Liver (tissue), 3 donors: ENCODE data around the gene CREB5.

Experiments
- CTCF ChIP-seq: fragments of 150-350 bp; IDR thresholded peaks from 2 replicates; pipeline ENCODE4 v1.5.1; 2017; ENCODE audit warnings: improper control_type of control experiment, low read depth, low read length; ENCODE audit not compliant: missing input control
- EGR1 ChIP-seq, 2 donors: IDR thresholded peaks; 2 replicates each; pipeline ENCODE4 v1.6.1; 2016 to 2018; ENCODE audit warnings: antibody characterized with exemption in 2 of 2, low read depth in 2 of 2
- FOXA1 ChIP-seq: IDR thresholded peaks from 2 replicates; pipeline ENCODE4 v1.6.1; 2016; ENCODE audit warnings: antibody characterized with exemption
- GABPA ChIP-seq, 2 donors: IDR thresholded peaks in 1 of 2; conservative IDR thresholded peaks in 1 of 2; 2 replicates each; pipeline ENCODE4 v1.6.1; 2016; ENCODE audit warnings: antibody characterized with exemption in 2 of 2, mild to moderate bottlenecking in 1 of 2, moderate library complexity in 1 of 2
- HNF4A ChIP-seq, 2 donors: conservative IDR thresholded peaks; 2 replicates each; pipeline ENCODE4 v1.6.1; 2016; ENCODE audit warnings: antibody characterized with exemption in 2 of 2, mild to moderate bottlenecking in 2 of 2
- HNF4G ChIP-seq: IDR thresholded peaks from 2 replicates; pipeline ENCODE4 v1.6.1; 2016; ENCODE audit warnings: antibody characterized with exemption
- JUND ChIP-seq, 2 donors: IDR thresholded peaks; 2 replicates each; pipeline ENCODE4 v1.6.1; 2016; ENCODE audit warnings: antibody characterized with exemption in 2 of 2
- RAD21 ChIP-seq, 2 donors: IDR thresholded peaks; 2 replicates each; pipeline ENCODE4 v1.6.1; 2016; ENCODE audit warnings: antibody characterized with exemption in 2 of 2, mild to moderate bottlenecking in 2 of 2
- RXRA ChIP-seq, 2 donors: IDR thresholded peaks; 2 replicates each; pipeline ENCODE4 v1.6.1; 2017 to 2018; ENCODE audit warnings: antibody characterized with exemption in 2 of 2, mild to moderate bottlenecking in 1 of 2
- SP1 ChIP-seq: IDR thresholded peaks from 2 replicates; pipeline ENCODE4 v1.6.1; 2018; ENCODE audit warnings: antibody characterized with exemption, mild to moderate bottlenecking
- YY1 ChIP-seq: IDR thresholded peaks from 2 replicates; pipeline ENCODE4 v1.6.1; 2016; ENCODE audit warnings: antibody characterized with exemption, mild to moderate bottlenecking
- ZBTB33 ChIP-seq: IDR thresholded peaks from 2 replicates; pipeline ENCODE4 v1.6.1; 2016; ENCODE audit warnings: antibody characterized with exemption
- TF ChIP-seq, protein P1 (sequence below): IDR thresholded peaks from 2 replicates; pipeline ENCODE4 v1.6.1; 2016; ENCODE audit warnings: antibody characterized with exemption, mild to moderate bottlenecking
- TF ChIP-seq, protein P2 (sequence below): IDR thresholded peaks from 2 replicates; pipeline ENCODE4 v1.6.1; 2016; ENCODE audit warnings: antibody characterized with exemption
- donor health status: healthy.
- donor health status: healthy.

DNA sequence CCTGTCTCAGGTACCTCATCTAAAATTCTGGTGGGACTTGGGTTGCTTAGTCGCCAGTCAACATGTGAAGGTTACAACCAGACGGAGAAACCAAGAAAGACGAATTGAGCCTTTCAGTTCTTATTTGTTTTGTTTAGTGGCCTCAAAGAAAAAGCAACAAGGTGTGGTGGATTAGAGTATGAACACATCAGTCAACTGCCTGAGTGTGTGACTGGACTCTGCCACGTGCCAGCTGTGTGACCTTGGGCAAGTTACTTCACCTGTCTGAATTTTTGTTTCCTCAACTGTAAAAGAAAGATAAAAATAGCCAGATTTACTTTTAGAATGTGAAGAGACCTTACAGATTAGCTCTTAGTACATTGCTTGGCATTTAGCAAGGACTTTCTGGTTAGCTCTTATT, 259.2 kb downstream of the CREB5 start:
- TF ChIP-seq CTCF (no peak), HNF4G (no peak), SP1 (no peak), YY1 (no peak), EGR1 (IDR thresholded peaks at IDR 0.05; ENCODE audit: low read depth in 2 of 2) (no peak), FOXA1 (no peak), HNF4A (conservative IDR thresholded peaks at IDR 0.05) (no peak), RAD21 (IDR thresholded peaks at IDR 0.05) (no peak), ZBTB33 (no peak), GABPA (IDR thresholded peaks at IDR 0.05 in 1 of 2, conservative IDR thresholded peaks at IDR 0.05 in 1 of 2) (no peak), JUND (IDR thresholded peaks at IDR 0.05) (no peak), RXRA (IDR thresholded peaks at IDR 0.05) (no peak)
- TF ChIP-seq, protein P1, sequence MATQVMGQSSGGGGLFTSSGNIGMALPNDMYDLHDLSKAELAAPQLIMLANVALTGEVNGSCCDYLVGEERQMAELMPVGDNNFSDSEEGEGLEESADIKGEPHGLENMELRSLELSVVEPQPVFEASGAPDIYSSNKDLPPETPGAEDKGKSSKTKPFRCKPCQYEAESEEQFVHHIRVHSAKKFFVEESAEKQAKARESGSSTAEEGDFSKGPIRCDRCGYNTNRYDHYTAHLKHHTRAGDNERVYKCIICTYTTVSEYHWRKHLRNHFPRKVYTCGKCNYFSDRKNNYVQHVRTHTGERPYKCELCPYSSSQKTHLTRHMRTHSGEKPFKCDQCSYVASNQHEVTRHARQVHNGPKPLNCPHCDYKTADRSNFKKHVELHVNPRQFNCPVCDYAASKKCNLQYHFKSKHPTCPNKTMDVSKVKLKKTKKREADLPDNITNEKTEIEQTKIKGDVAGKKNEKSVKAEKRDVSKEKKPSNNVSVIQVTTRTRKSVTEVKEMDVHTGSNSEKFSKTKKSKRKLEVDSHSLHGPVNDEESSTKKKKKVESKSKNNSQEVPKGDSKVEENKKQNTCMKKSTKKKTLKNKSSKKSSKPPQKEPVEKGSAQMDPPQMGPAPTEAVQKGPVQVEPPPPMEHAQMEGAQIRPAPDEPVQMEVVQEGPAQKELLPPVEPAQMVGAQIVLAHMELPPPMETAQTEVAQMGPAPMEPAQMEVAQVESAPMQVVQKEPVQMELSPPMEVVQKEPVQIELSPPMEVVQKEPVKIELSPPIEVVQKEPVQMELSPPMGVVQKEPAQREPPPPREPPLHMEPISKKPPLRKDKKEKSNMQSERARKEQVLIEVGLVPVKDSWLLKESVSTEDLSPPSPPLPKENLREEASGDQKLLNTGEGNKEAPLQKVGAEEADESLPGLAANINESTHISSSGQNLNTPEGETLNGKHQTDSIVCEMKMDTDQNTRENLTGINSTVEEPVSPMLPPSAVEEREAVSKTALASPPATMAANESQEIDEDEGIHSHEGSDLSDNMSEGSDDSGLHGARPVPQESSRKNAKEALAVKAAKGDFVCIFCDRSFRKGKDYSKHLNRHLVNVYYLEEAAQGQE = no peak
- TF ChIP-seq, protein P2, sequence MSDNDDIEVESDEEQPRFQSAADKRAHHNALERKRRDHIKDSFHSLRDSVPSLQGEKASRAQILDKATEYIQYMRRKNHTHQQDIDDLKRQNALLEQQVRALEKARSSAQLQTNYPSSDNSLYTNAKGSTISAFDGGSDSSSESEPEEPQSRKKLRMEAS = no peak
